GM19372 (cell line): ENCODE results near the gene RHBDL1.
A peak's percentile ranks its signal among the peaks of the same experiment; 100 is the strongest.

Source experiments
- ATAC-seq: cut with Tn5 transposase; IDR thresholded peaks from one replicate; pipeline ENCODE4 v1.9.1; 2021; ENCODE audit warnings: mild to moderate bottlenecking, low read depth, moderate library complexity; ENCODE audit not compliant: unreplicated experiment

Gene RHBDL1

GRCh38 chr16:636206-637080, 39.0 kb upstream of the RHBDL1 start, which contains the start of gene METTL26:
Gene METTL26 (minus strand): TSS chr16:636305. CDS start chr16:636290, 15 bp downstream.
- ATAC-seq, result peak; percentile 76

- ATAC-seq, result no peak
These were observed 38.1 kb upstream of the RHBDL1 start for GRCh38 chr16:637081-638018.

- ATAC-seq, result no peak
These were observed 37.4 kb upstream of the RHBDL1 start for GRCh38 chr16:638034-638543.

- no peak for ATAC-seq
These were observed 36.6 kb upstream of the RHBDL1 start for GRCh38 chr16:638836-639235.

- no peak for ATAC-seq
These were observed 34.9 kb upstream of the RHBDL1 start for GRCh38 chr16:640614-641013.

GRCh38 chr16:641326-642188, 33.9 kb upstream of the RHBDL1 start, which contains the start of gene MCRIP2:
Gene MCRIP2 (plus strand): TSS chr16:641828. CDS start chr16:641992, 164 bp downstream.
- ATAC-seq, result peak; percentile 54

- peak; percentile 49 for ATAC-seq
These were observed 33.1 kb upstream of the RHBDL1 start for GRCh38 chr16:642189-643049.

- no peak for ATAC-seq
These were observed 32.5 kb upstream of the RHBDL1 start for GRCh38 chr16:643050-643368.

- no peak for ATAC-seq
These were observed 30.9 kb upstream of the RHBDL1 start for GRCh38 chr16:644556-644955.

GRCh38 chr16:645852-646678, 29.4 kb upstream of the RHBDL1 start:
- ATAC-seq, result no peak

GRCh38 chr16:646679-647172, 28.7 kb upstream of the RHBDL1 start:
- no peak for ATAC-seq

GRCh38 chr16:647173-647902, 28.1 kb upstream of the RHBDL1 start:
- ATAC-seq, result no peak

GRCh38 chr16:648071-648780, 27.2 kb upstream of the RHBDL1 start:
- ATAC-seq, result no peak

- ATAC-seq, result peak; percentile 80
These were observed 26.5 kb upstream of the RHBDL1 start, which contains the start of gene WDR90 for GRCh38 chr16:648781-649589. Gene WDR90 (plus strand): TSS chr16:649365. CDS start chr16:649417, 52 bp downstream.

GRCh38 chr16:649631-650030, 25.8 kb upstream of the RHBDL1 start:
- ATAC-seq, result peak; percentile 7

GRCh38 chr16:651844-652243, 23.6 kb upstream of the RHBDL1 start:
- no peak for ATAC-seq
